Measurements from ENCODE around the gene MUC3A. TPM values are rescaled to one million over a fixed set of nuclear protein-coding genes. Genes with fewer than 3 reads are reported as not detected.

Gene MUC3A
- total and polyA plus RNA-seq, 4 donors = 0.25 to 2.9 (median 0.87) TPM

DNA sequence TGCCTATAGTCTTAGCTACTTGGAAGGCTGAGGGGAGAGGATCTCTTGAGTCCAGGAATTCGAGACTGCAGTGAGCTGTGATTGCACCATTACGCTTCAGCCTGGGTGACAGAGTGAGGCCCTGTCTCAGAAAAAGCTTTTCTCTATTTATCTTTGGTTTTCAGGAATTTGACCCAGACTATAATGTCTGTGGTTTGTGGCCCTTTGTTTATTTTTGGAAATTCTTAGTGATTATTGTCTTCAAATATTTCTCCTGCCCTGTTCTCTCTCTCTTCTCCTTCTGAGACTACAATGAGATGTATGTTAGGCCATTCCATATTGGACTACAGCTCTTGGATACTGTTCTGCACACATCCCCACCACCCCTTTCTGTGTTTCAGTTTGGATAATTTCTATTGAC, 24.7 kb downstream of the MUC3A start:
- WGBS = 88% methylated on average over 2 of the region's 2 CpGs
- Histone ChIP-seq H3K9ac (ENCODE audit: low read depth in 1 of 2, low read length in 2 of 2) (no peak overlapping the region), H3K27ac (ENCODE audit: low read depth in 1 of 2, low read length in 2 of 2) (no peak overlapping the region), H3K9me3 (ENCODE audit: control insufficient read depth in 4 of 4, low read length in 3 of 4) (no peaks in the 10 kb centered on the region), H3K4me1 (ENCODE audit: control insufficient read depth in 4 of 4, insufficient read depth in 4 of 4, low read length in 3 of 4) (no peaks in the 10 kb centered on the region), H3K36me3 (ENCODE audit: control insufficient read depth in 4 of 4, insufficient read depth in 3 of 4, low read depth in 1 of 4, low read length in 3 of 4) (no peaks in the 10 kb centered on the region), H3K27me3 (ENCODE audit: control insufficient read depth in 4 of 4, insufficient read depth in 4 of 4, low read length in 3 of 4) (no peaks in the 10 kb centered on the region), H3K4me3 (ENCODE audit: low read depth in 1 of 3, low read length in 3 of 3) (no peak overlapping the region)
- DNase-seq (ENCODE audit: low spot score) = no peak
- TF ChIP-seq SP1 (IDR thresholded peaks at IDR 0.05) (no peak), NR2F2 (IDR thresholded peaks at IDR 0.05) (no peak), HNF4G (IDR thresholded peaks at IDR 0.05) (no peak), EGR1 (IDR thresholded peaks at IDR 0.05; ENCODE audit: low read depth in 2 of 2) (no peak), FOXA2 (IDR thresholded peaks at IDR 0.05) (no peak), RXRA (IDR thresholded peaks at IDR 0.05) (no peak), JUND (IDR thresholded peaks at IDR 0.05) (no peak), FOXA1 (IDR thresholded peaks at IDR 0.05) (no peak), RAD21 (IDR thresholded peaks at IDR 0.05) (no peak)
- TF ChIP-seq, protein P1, sequence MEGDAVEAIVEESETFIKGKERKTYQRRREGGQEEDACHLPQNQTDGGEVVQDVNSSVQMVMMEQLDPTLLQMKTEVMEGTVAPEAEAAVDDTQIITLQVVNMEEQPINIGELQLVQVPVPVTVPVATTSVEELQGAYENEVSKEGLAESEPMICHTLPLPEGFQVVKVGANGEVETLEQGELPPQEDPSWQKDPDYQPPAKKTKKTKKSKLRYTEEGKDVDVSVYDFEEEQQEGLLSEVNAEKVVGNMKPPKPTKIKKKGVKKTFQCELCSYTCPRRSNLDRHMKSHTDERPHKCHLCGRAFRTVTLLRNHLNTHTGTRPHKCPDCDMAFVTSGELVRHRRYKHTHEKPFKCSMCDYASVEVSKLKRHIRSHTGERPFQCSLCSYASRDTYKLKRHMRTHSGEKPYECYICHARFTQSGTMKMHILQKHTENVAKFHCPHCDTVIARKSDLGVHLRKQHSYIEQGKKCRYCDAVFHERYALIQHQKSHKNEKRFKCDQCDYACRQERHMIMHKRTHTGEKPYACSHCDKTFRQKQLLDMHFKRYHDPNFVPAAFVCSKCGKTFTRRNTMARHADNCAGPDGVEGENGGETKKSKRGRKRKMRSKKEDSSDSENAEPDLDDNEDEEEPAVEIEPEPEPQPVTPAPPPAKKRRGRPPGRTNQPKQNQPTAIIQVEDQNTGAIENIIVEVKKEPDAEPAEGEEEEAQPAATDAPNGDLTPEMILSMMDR (IDR thresholded peaks at IDR 0.05; ENCODE audit: low read depth, low read length, missing input control) = no peak
- TF ChIP-seq, protein P2, sequence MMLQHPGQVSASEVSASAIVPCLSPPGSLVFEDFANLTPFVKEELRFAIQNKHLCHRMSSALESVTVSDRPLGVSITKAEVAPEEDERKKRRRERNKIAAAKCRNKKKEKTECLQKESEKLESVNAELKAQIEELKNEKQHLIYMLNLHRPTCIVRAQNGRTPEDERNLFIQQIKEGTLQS (IDR thresholded peaks at IDR 0.05) = no peak

DNA sequence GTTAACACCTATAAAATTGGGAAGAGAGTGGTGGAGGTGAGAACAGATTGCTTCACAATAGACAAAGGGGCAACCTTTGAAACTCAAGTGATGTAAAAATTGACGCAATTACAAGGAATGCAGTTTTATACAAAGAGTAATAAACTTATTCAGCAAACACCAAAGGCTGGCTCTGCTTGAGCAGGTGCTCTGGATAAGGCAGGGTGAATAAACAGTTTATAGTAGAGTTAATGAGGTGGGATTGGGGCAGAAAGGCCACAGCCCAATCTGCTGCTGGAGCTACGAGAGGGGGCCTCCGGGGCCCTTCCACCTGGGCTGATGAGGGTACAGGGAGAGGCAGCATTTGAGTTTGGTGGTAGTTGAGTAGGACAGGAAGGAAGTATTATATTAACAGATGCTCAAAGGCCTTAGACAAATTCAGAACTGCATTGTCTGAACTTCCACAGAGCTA, 26.1 kb downstream of the MUC3A start:
- 71% methylated on average over 3 of the region's 3 CpGs for WGBS
- H3K27ac ChIP-seq (ENCODE audit: low read depth in 1 of 2, low read length in 2 of 2) = no peak overlapping the region
- H3K27me3 ChIP-seq (ENCODE audit: control insufficient read depth in 4 of 4, insufficient read depth in 4 of 4, low read length in 3 of 4) = no peaks in the 10 kb centered on the region
- H3K9ac ChIP-seq (ENCODE audit: low read depth in 1 of 2, low read length in 2 of 2) = no peak overlapping the region
- no peak overlapping the region for H3K4me3 ChIP-seq (ENCODE audit: low read depth in 1 of 3, low read length in 3 of 3)
- no peaks in the 10 kb centered on the region for H3K4me1 ChIP-seq (ENCODE audit: control insufficient read depth in 4 of 4, insufficient read depth in 4 of 4, low read length in 3 of 4)
- H3K36me3 ChIP-seq (ENCODE audit: control insufficient read depth in 4 of 4, insufficient read depth in 3 of 4, low read depth in 1 of 4, low read length in 3 of 4) = no peaks in the 10 kb centered on the region
- H3K9me3 ChIP-seq (ENCODE audit: control insufficient read depth in 4 of 4, low read length in 3 of 4) = no peaks in the 10 kb centered on the region
- TF ChIP-seq, protein P1 (IDR thresholded peaks at IDR 0.05; ENCODE audit: low read depth, low read length, missing input control) = no peak
- TF ChIP-seq JUND (IDR thresholded peaks at IDR 0.05) = no peak
- no peak for TF ChIP-seq GABPA (IDR thresholded peaks at IDR 0.05 in 1 of 2, conservative IDR thresholded peaks at IDR 0.05 in 1 of 2)
- TF ChIP-seq, protein P3, sequence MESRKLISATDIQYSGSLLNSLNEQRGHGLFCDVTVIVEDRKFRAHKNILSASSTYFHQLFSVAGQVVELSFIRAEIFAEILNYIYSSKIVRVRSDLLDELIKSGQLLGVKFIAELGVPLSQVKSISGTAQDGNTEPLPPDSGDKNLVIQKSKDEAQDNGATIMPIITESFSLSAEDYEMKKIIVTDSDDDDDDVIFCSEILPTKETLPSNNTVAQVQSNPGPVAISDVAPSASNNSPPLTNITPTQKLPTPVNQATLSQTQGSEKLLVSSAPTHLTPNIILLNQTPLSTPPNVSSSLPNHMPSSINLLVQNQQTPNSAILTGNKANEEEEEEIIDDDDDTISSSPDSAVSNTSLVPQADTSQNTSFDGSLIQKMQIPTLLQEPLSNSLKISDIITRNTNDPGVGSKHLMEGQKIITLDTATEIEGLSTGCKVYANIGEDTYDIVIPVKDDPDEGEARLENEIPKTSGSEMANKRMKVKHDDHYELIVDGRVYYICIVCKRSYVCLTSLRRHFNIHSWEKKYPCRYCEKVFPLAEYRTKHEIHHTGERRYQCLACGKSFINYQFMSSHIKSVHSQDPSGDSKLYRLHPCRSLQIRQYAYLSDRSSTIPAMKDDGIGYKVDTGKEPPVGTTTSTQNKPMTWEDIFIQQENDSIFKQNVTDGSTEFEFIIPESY (IDR thresholded peaks at IDR 0.05) = no peak
- no peak for TF ChIP-seq HNF4A (conservative IDR thresholded peaks at IDR 0.05)
- TF ChIP-seq HNF4G (IDR thresholded peaks at IDR 0.05) = no peak
- TF ChIP-seq, protein P4, sequence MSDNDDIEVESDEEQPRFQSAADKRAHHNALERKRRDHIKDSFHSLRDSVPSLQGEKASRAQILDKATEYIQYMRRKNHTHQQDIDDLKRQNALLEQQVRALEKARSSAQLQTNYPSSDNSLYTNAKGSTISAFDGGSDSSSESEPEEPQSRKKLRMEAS (IDR thresholded peaks at IDR 0.05) = no peak
- no peak for TF ChIP-seq TAF1 (conservative IDR thresholded peaks at IDR 0.05)
- no peak for TF ChIP-seq EGR1 (IDR thresholded peaks at IDR 0.05; ENCODE audit: low read depth in 2 of 2)
- TF ChIP-seq NR2F2 (IDR thresholded peaks at IDR 0.05) = no peak
- TF ChIP-seq YY1 (IDR thresholded peaks at IDR 0.05) = no peak
- TF ChIP-seq SP1 (IDR thresholded peaks at IDR 0.05) = no peak
- TF ChIP-seq FOXA2 (IDR thresholded peaks at IDR 0.05) = no peak
- no peak for TF ChIP-seq RXRA (IDR thresholded peaks at IDR 0.05)
- no peak for DNase-seq (ENCODE audit: low spot score)
